Suppressor macrophage treated with lipopolysaccharide for 4 hours (primary cell): ENCODE measurements around the gene NPM1.

Experiments used
- DNase-seq: peaks from one replicate; pipeline ENCODE4 v3.0.0-alpha.2; 2020

NPM1 gene

GRCh38 chr5:171428809-171429542, 41.3 kb downstream of the NPM1 start:
- DNase-seq, result no peak

DNA sequence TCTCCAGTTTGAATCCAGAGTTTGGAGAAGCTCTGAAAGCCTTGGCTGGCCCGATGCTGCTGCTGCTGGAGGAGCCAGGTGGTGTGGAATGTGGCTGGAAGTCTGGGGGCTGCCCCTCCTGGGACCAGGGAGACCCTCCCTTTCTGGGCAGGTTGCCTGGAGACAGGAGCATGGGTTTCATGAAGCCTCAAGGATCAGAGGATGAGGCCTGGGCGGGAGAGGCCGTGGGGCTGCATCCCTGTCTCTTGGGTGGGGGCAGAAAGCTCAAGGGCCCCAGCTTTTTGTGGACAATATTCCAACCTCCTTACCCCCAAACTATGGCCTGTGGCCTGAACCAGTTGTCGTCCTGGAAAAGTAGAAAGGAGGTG, 41.9 kb downstream of the NPM1 start:
- DNase-seq, result no peak

- no peak for DNase-seq
Observed at GRCh38 chr5:171431251-171431777, 43.7 kb downstream of the NPM1 start.

- no peak for DNase-seq
Observed at GRCh38 chr5:171432076-171432475, 44.4 kb downstream of the NPM1 start.

DNA sequence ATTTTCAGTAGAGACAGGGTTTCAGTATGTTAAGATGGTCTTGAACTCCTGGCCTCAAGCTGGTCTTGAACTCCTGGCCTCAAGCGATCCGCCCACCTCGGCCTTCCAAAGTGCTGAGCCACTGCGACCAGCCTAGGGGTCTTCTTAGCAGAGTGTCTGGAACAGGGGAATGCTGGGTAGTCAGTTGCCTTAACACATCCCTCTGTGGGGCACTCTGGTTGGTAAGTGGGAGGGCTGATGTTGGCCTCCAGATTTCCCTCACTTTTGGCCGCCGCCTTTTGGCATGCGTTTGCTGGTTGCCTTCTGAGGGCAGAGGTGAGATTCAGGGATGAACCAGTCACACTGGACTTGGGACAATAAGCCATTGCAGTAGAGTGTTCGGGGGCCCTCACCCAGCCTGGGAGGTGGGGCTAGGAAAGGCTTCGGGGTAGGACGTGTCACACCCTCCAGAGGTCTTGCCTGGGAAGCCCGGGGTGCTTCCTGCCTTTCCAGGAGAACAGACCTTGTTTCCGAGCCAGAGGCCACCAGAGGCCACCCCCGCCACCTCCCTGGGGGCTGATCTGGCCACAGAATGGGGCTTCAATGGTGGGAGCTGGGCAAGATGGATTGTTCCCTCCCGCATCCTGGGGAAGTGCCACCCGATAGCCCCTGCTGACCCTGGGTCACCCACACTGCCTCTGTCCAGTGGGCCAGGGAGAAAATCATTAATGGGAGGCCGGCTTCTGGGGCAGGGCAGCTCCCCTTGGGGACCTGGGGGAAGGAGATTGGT, 45.1 kb downstream of the NPM1 start:
- DNase-seq, result no peak

DNA sequence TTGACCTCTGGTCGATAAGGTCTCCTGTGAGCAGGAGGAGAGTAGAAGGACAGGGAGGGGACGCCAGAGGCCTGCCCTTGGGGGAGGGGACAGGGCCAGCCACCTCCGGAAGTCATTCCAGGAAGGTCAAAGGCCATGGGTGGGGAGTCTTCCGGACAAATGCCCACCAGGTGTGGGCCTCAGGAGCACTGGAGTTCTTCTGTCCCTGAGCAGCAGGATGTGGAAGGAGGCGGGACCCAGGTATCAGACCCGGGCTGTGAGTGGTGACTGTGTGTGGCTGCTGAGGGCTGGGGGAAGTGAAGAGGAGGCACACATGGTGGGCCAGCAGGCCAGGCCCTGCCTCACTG, 45.7 kb downstream of the NPM1 start:
- no peak for DNase-seq

DNA sequence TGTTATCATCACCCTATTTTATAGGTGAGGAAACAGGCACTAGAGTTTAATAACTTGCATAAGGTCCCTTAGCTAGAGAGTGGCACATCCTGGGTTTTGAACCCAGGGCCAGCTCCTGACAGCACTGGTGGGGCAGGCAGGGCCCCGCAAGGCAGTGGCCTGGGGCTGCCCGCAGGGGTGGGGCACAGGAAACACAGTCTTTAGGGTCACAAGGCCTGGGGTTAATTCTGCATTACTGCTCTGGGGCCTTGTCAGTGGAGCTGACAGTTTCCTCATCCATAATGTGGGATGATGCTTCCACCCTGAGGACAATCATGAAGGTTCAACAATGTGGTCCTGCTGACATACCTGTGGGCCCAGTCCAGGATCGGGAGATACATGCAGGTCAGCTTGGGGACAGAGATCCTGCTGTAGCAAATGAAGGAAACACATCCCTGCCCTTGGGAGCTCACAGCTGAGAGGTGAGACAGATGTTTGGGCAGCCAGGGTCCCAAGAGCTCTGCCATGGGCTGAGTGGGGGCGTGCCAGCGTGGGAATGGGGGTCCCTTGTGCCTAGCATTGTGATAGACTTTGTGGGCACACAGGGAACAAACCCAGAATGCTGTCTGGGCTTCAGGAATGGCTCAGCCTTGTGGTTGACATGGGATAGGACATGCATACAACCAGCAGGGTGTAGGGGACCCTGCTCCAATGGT, 46.5 kb downstream of the NPM1 start:
- no peak for DNase-seq

GRCh38 chr5:171434874-171435273, 47.2 kb downstream of the NPM1 start:
- DNase-seq, result no peak

- DNase-seq, result no peak
Observed at GRCh38 chr5:171435908-171436307, 48.3 kb downstream of the NPM1 start.

- no peak for DNase-seq
Observed at GRCh38 chr5:171436804-171437285, 49.2 kb downstream of the NPM1 start.

- DNase-seq, result no peak
Observed at GRCh38 chr5:171437286-171437821, 49.7 kb downstream of the NPM1 start.

DNA sequence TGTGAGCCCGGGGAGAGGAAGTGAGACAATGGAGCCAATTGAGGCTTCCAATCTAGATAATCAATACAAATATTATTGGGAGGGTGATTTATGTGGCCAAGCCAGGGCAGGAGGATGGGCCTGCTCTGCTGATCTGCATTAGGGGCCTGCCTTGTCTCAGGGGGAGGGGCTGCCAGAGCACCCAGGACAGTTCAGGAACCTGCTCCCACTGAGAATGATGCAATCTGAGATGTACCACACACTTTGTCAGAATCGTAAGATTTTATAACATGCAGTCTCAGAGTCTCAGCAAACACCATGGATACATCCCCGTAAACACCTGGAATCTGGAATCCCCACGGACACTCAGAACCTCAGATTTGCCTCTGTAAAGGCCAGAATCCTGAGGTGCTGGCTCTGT, 51.1 kb downstream of the NPM1 start:
- no peak for DNase-seq

DNA sequence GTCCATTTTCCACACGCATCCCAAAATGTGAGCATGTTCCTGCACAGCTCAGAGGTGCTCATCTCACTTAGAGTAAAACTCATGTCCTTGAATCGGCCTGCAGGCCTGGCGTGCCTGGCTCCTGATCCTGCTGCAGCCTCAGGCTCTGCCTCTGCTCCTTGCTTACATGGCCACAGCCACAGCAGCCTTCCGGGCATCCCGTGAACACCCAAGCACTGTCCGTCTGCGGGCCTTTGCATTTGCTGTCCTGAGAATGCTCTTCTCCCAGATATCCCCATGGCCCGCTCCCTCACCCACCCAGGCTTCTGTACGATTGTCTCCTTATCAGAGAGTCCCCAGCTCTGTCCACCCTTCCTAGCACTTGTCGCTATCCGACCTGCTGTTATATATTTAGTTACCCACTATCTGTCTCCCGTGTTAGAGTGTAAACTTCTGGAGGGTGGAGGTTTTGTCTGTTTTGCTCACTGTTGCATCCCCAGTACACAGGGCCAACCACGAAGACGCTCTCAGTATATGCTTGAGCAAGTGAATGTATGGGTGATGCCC, 53.7 kb downstream of the NPM1 start:
- DNase-seq, result no peak

GRCh38 chr5:171442287-171443042, 54.8 kb downstream of the NPM1 start:
- peak; percentile 55 for DNase-seq

DNA sequence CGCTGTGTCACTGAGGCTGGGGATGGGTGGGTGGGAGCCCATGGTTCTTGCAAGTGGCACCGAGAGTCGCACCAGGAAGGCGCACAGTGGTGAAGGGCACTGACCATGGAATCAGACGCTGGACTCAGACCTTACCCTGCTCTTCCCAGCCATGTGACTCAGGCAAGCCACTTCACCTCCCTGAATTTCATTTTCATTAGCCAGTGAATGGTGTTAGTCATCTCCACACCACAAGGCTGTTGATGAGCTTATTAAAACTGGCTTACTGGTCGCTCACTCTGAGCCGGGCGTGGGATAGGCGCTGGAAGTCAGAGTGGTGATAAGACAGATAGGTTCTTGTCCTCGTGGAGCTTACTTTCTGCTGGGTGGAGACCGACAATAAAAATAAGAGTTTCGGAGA, 56.9 kb downstream of the NPM1 start:
- peak; percentile 10 for DNase-seq

DNA sequence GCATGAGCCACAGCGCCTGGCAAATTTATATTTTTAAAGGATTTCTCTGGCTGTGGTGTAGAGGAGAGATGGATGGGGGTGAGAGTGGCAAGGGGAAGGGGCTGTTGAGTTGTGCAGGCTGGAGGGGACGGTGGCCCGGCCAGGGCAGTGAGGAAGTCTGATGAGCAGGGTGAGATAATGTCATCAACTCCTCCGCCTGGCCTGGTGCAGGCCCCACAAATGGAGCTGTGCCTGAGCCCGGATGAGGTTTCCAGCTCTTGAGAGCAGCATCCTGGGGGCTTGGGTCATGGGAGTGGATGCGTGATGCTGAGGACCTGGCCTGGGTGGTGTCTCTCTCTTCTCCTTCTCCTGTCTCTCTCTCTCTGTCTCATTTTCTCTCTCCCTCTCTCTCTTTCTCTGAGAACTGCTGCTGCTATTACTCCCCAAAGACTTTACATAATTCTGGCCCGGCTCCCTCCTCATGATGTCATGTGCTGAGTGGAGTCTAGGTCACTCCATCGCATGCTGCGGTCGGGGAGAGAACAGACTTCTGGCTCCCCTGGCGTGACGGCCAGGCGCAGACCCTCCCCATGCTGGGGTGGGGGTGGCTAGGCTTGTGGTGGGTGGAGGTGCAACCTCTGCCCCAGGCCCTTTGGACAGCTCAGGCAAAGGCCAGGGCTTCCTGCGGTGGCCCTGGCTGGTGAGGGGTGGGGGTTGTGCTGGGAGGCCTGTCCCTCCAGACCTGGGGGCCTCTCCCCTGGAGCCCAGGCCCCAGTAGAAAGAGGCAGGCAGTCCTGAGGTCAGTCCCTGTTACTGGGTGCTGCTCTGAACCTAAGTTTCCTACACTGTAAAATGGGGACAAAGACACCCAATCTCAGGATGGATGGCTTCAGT, 58.2 kb downstream of the NPM1 start:
- no peak for DNase-seq

DNA sequence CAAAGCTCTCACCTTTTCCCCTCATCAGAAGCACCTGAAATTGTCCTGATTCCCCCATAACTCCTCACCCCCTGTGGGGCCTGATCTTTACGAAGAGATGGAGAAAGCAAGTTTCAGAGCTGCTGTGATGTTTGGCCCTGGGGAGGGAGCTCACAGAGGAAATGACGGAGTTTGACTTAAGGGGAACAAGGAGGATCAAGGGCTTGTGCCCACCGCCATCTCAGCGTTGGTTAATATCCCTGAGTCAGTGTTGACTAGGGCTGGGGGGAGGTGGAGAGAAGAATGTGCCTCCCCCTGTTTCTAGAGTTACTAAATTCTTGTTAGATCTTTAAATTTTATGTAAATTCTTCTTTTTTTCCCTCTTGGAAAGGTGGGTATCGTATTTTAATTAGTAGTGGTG, 59.6 kb downstream of the NPM1 start:
- no peak for DNase-seq

DNA sequence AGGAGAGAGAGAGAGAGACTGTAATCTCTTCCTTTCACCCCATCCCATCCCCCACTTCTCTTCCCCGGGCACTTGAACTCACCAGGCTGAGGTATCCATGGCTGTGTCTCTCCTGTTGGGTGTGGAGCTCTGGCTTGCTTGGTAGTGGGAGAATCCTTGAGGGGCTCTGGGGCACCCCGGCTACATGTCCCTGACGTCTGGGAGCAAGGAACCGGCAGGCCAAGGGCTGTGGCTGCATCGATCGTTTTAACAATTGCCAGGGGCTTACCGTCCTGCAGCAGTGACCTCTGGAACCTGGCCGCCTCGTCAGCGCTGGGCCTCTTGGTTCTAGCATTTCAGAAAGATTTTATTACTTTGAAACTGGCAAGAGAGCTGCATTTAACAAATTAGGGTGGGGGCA, 61.8 kb downstream of the NPM1 start:
- DNase-seq, result no peak

GRCh38 chr5:171450423-171451331, 63.0 kb downstream of the NPM1 start:
- DNase-seq, result peak; percentile 33

DNA sequence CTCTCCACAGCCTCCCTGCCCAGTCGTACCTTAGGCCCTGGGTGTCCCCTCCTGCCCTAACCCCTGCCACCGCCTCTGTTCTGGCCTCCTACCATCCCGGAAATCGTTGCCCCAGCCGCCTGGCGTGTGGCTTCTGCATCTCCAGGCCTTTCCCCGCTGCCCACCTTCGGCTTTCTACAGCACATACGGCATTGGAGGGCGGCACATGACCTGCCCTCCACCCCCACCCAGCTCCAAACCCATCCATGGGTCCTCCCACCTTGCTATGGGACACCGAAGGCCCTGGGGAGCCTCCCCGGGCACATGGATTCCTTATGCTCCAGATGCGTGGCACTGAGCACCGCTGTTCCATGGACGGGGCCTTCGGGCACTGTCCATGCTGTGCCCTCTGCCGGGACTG, 63.8 kb downstream of the NPM1 start:
- DNase-seq, result no peak
